HCT116 (cell line): ENCODE results near the gene DCP1B. TPM values are rescaled to one million over a fixed set of nuclear protein-coding genes. Genes with fewer than 3 reads are reported as not detected.

Source experiments
- ATAC-seq: fragments of 200-7000 bp; cut with Tn5 transposase; 2 replicates; pipeline ENCODE4 v1.9.1; 2020; ENCODE audit warnings: mild to moderate bottlenecking, moderate library complexity
- BruUV-seq: library from RNA; stranded (reverse); fragments of 400-500 nt; replicated peaks from 2 replicates; lab custom pipeline; 2021; lab: Mats Ljungman, UMichigan
- CTCF ChIA-PET: fragments of 300-600 bp; sonication (Branson Sonifier 250); formaldehyde crosslinking; loops from one replicate; lab custom pipeline; 2021; ENCODE audit warnings: antibody characterized with exemption; lab: Charles Lee
- POLR2A ChIA-PET: fragments of 300-600, 350-600 bp; sonication (Branson Sonifier 250); formaldehyde crosslinking; loops from one replicate; lab custom pipeline; 2021; ENCODE audit warnings: antibody characterized with exemption; lab: Charles Lee
- RAD21 ChIA-PET, 2 experiments: fragments of 300-600 bp; sonication (Branson Sonifier 250); formaldehyde crosslinking; loops; one replicate each; lab custom pipeline; 2023; ENCODE audit warnings: low total read pairs in 2 of 2; ENCODE audit not compliant: uncharacterized antibody in 2 of 2, unreplicated experiment in 2 of 2, low non-redundant PET in 1 of 2; lab: Charles Lee
- DNase-seq: peaks from one replicate; pipeline ENCODE4 v3.0.0-alpha.2; 2010; ENCODE audit warnings: low read depth, low spot score
- H2AFZ ChIP-seq: fragments of 200-600 bp; shearing (Covaris generic), sonication (generic); 2 replicates; pipeline ENCODE4 v1.6.1; 2017; ENCODE audit warnings: low read depth, mixed run types, mixed read lengths, antibody characterized with exemption, low read length; ENCODE audit not compliant: poor library complexity, severe bottlenecking
- H3K27ac ChIP-seq: 2 replicates; pipeline ENCODE4 v1.5.1; 2012; ENCODE audit warnings: low read depth, low read length
- H3K27me3 ChIP-seq: fragments of 200-600 bp; sonication (generic); 2 replicates; pipeline ENCODE4 v1.6.1; 2016; ENCODE audit warnings: mixed run types, low read length, mixed read lengths; ENCODE audit not compliant: insufficient read depth
- H3K36me3 ChIP-seq, 2 experiments: fragments of 200-500 bp in 1 of 2; fragments of 200-600 bp in 1 of 2; sonication (Bioruptor generic) in 1 of 2; sonication (generic) in 1 of 2; 2 replicates each; pipeline versions ENCODE4 v1.5.1 to v1.6.1; 2014 to 2016; ENCODE audit warnings: low read length in 2 of 2, inconsistent platforms in 1 of 2, mixed read lengths in 1 of 2, mixed run types in 1 of 2; ENCODE audit not compliant: insufficient read depth in 2 of 2, control insufficient read depth in 1 of 2
- H3K4me1 ChIP-seq, 2 experiments: fragments of 200-600 bp in 1 of 2; sonication (generic) in 1 of 2; 2 replicates each; pipeline versions ENCODE4 v1.5.1 to v1.6.1; 2012 to 2017; ENCODE audit warnings: low read length in 2 of 2, inconsistent platforms in 1 of 2, mild to moderate bottlenecking in 1 of 2, mixed read lengths in 1 of 2, mixed run types in 1 of 2, moderate library complexity in 1 of 2; ENCODE audit not compliant: insufficient read depth in 2 of 2, control insufficient read depth in 1 of 2
- H3K4me2 ChIP-seq: fragments of 200-600 bp; sonication (generic); 2 replicates; pipeline ENCODE4 v1.6.1; 2017; ENCODE audit warnings: mixed run types, low read length, mixed read lengths
- H3K4me3 ChIP-seq, 2 experiments: fragments of 200-600 bp in 1 of 2; sonication (generic) in 1 of 2; replicated peaks in 1 of 2; 2 replicates each; pipeline ENCODE4 v1.5.1; 2011 to 2016; ENCODE audit warnings: low read length in 2 of 2, control low read depth in 1 of 2, low read depth in 1 of 2, mild to moderate bottlenecking in 1 of 2, mixed read lengths in 1 of 2, mixed run types in 1 of 2
- H3K79me2 ChIP-seq: fragments of 200-600 bp; sonication (generic); 2 replicates; pipeline ENCODE4 v1.6.1; 2017; ENCODE audit warnings: mild to moderate bottlenecking, mixed run types, low read length, moderate library complexity, mixed read lengths; ENCODE audit not compliant: insufficient read depth
- H3K9ac ChIP-seq: fragments of 200-600 bp; sonication (generic); 2 replicates; pipeline ENCODE4 v1.6.1; 2016; ENCODE audit warnings: low read length, mixed read lengths
- H3K9me2 ChIP-seq: fragments of 200-600 bp; sonication (generic), shearing (Covaris generic); 2 replicates; pipeline ENCODE4 v1.6.1; 2017; ENCODE audit warnings: mixed run types, mild to moderate bottlenecking, moderate library complexity; ENCODE audit not compliant: insufficient read depth
- H3K9me3 ChIP-seq, 2 experiments: fragments of 200-500 bp in 1 of 2; fragments of 200-600 bp in 1 of 2; sonication (Bioruptor generic) in 1 of 2; sonication (generic) in 1 of 2; 2 replicates each; pipeline ENCODE4 v1.6.1; 2014 to 2017; ENCODE audit warnings: low read length in 2 of 2, mixed read lengths in 2 of 2, inconsistent platforms in 1 of 2, low read depth in 1 of 2, mild to moderate bottlenecking in 1 of 2, mixed run types in 1 of 2, moderate library complexity in 1 of 2; ENCODE audit not compliant: control insufficient read depth in 1 of 2, insufficient read depth in 1 of 2
- H4K20me1 ChIP-seq: fragments of 200-600 bp; sonication (generic), shearing (Covaris generic); 2 replicates; pipeline ENCODE4 v1.6.1; 2017; ENCODE audit warnings: mixed run types, mild to moderate bottlenecking, moderate library complexity; ENCODE audit not compliant: insufficient read depth
- CEBPB ChIP-seq: IDR thresholded peaks from 2 replicates; pipeline ENCODE4 v1.6.1; 2012; ENCODE audit warnings: low read depth
- CTCF ChIP-seq, 3 experiments: fragments of 200-600 bp in 1 of 3; sonication (generic) in 1 of 3; IDR thresholded peaks in 2 of 3; conservative IDR thresholded peaks in 1 of 3; 2 replicates each; pipeline ENCODE4 v1.5.1; 2012 to 2017; ENCODE audit warnings: low read depth in 2 of 3, low read length in 2 of 3, antibody characterized with exemption in 1 of 3, borderline replicate concordance in 1 of 3, control low read depth in 1 of 3, mild to moderate bottlenecking in 1 of 3, mixed read lengths in 1 of 3, mixed run types in 1 of 3, moderate library complexity in 1 of 3; ENCODE audit not compliant: insufficient read depth in 1 of 3
- ELF1 ChIP-seq: IDR thresholded peaks from 2 replicates; pipeline ENCODE4 v1.6.1; 2012; ENCODE audit warnings: low read depth, borderline replicate concordance
- EZH2 ChIP-seq: fragments of 200-600 bp; sonication (generic); IDR thresholded peaks from 2 replicates; pipeline ENCODE4 v1.6.1; 2017; ENCODE audit warnings: antibody characterized with exemption, mixed run types
- EZH2phosphoT487 ChIP-seq: fragments of 200-600 bp; IDR thresholded peaks from 2 replicates; pipeline ENCODE4 v1.6.1; 2018; ENCODE audit warnings: antibody characterized with exemption, borderline replicate concordance
- MAX ChIP-seq: IDR thresholded peaks from 2 replicates; pipeline ENCODE4 v1.6.1; 2012
- POLR2A ChIP-seq: IDR thresholded peaks from 2 replicates; pipeline ENCODE4 v1.7.0; 2011; ENCODE audit warnings: borderline replicate concordance; ENCODE audit not compliant: insufficient read depth, insufficient read length; ENCODE audit errors: extremely low read depth
- POLR2AphosphoS5 ChIP-seq: IDR thresholded peaks from 2 replicates; pipeline ENCODE4 v1.6.1; 2011; ENCODE audit warnings: mild to moderate bottlenecking, low read depth, low read length, moderate library complexity
- RAD21 ChIP-seq: IDR thresholded peaks from 2 replicates; pipeline ENCODE4 v1.6.1; 2012; ENCODE audit warnings: low read depth, mild to moderate bottlenecking
- SIN3A ChIP-seq: IDR thresholded peaks from 2 replicates; pipeline ENCODE4 v1.6.1; 2012; ENCODE audit warnings: low read depth
- SP1 ChIP-seq: IDR thresholded peaks from 2 replicates; pipeline ENCODE4 v1.6.1; 2012; ENCODE audit warnings: low read depth
- YY1 ChIP-seq: IDR thresholded peaks from 2 replicates; pipeline ENCODE4 v1.6.1; 2011; ENCODE audit warnings: low read length, low read depth, moderate library complexity, mild to moderate bottlenecking; ENCODE audit not compliant: insufficient replicate concordance; ENCODE audit errors: extremely low read depth
- ZFX ChIP-seq: fragments of 450-650 bp; IDR thresholded peaks from 2 replicates; pipeline ENCODE4 v1.6.1; 2017
- ZNF274 ChIP-seq: fragments of 200-500 bp; sonication (Bioruptor generic); IDR thresholded peaks from 2 replicates; pipeline ENCODE4 v1.6.1; 2014; ENCODE audit warnings: mild to moderate bottlenecking, low read depth, low read length, inconsistent platforms
- intact Hi-C: fragments of 100-400 bp; cut with micrococcal nuclease; formaldehyde crosslinking; loops from 2 replicates; pipeline ENCODE4 v1.10.0; 2022
- total RNA-seq: library from RNA; stranded (reverse); gene quantifications from one replicate; pipeline ENCODE4 v1.2.1, GENCODE V29; 2021; ENCODE audit not compliant: unreplicated experiment

Gene DCP1B
- total RNA-seq, 1 experiment from 2014 or later = 13.8 TPM

- DNase-seq (no peak), ATAC-seq (no peak)
- H3K9me2 ChIP-seq = no peaks in the 10 kb centered on the region
- H4K20me1 ChIP-seq = no peaks in the 10 kb centered on the region
- intact Hi-C loops = no loop called here
- no TSS peak for BruUV-seq
- ChIA-PET CTCF (no interaction called here), RAD21 (no interaction called here), POLR2A (no interaction called here)
- no peaks in the 10 kb centered on the region for H3K36me3 ChIP-seq
- no peak overlapping the region for H3K4me2 ChIP-seq
- H3K9ac ChIP-seq = no peak overlapping the region
- H3K27me3 ChIP-seq = peaks cover 31% of the 10 kb centered on the region
- no peaks in the 10 kb centered on the region for H3K9me3 ChIP-seq
- no peak overlapping the region for H3K27ac ChIP-seq
- no peaks in the 10 kb centered on the region for H3K79me2 ChIP-seq
- H3K4me1 ChIP-seq = no peaks in the 10 kb centered on the region
- TF ChIP-seq ZFX = no peak
- no peak for TF ChIP-seq EZH2phosphoT487
- TF ChIP-seq SIN3A = no peak
- TF ChIP-seq MAX = no peak
- TF ChIP-seq POLR2A = no peak
- no peak for TF ChIP-seq EZH2
- TF ChIP-seq YY1 = no peak
- TF ChIP-seq ZNF274 = no peak
- TF ChIP-seq POLR2AphosphoS5 = no peak
- TF ChIP-seq CEBPB = no peak
- TF ChIP-seq CTCF (IDR thresholded peaks at IDR 0.05 in 2 of 3, conservative IDR thresholded peaks at IDR 0.05 in 1 of 3; ENCODE audit: borderline replicate concordance in 1 of 3, insufficient read depth in 1 of 3, low read depth in 2 of 3, low read length in 2 of 3) = 0 out of 6 replicates have a peak, but pooled peaks of 1 of the 3 experiments have one; percentile 5
- TF ChIP-seq ELF1 = no peak
- TF ChIP-seq SP1 = no peak
- peak; percentile 8; the same call in 1 of the 2 replicates for TF ChIP-seq RAD21
- no peak overlapping the region for H3K4me3 ChIP-seq
- no peak overlapping the region for H2AFZ ChIP-seq
Observed at GRCh38 chr12:2051700-2052621, 47.7 kb upstream of the DCP1B start.
